Measurements from ENCODE around the gene CCR5AS.

The CCR5AS gene

DNA sequence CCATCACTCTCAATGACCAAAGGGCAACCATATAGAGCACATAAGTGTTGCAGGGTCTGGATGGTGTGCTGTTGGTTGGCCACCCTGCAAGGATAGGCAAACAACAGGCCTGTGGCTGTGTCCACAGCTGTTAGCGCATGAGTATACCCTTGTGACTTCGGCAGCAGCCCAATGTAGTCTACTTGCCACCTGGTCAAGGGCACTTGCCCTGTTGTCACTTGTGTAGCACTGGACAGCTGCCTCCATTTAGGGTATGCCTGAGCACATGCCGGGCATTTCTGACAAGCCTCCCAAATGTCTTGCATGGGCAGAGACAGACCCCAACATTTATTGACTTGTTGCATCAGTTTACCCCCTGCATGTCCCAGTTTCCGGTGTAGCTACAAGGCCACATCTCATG is 12.9 kb upstream of the CCR5AS start:
- DNase-seq (ENCODE audit: low spot score in 2 of 2): no peak
- Histone ChIP-seq H3K27me3 (ENCODE audit: low read depth) (no peaks in the 10 kb centered on the region), H3K36me3 (replicated peaks) (no peaks in the 10 kb centered on the region), H3K4me1 (no peaks in the 10 kb centered on the region), H3K4me3 (no peak overlapping the region), H3K9me3 (no peaks in the 10 kb centered on the region)
- in situ Hi-C loops (cut with MboI; ENCODE audit: low sequenced_read_pairs): no loop called here

DNA sequence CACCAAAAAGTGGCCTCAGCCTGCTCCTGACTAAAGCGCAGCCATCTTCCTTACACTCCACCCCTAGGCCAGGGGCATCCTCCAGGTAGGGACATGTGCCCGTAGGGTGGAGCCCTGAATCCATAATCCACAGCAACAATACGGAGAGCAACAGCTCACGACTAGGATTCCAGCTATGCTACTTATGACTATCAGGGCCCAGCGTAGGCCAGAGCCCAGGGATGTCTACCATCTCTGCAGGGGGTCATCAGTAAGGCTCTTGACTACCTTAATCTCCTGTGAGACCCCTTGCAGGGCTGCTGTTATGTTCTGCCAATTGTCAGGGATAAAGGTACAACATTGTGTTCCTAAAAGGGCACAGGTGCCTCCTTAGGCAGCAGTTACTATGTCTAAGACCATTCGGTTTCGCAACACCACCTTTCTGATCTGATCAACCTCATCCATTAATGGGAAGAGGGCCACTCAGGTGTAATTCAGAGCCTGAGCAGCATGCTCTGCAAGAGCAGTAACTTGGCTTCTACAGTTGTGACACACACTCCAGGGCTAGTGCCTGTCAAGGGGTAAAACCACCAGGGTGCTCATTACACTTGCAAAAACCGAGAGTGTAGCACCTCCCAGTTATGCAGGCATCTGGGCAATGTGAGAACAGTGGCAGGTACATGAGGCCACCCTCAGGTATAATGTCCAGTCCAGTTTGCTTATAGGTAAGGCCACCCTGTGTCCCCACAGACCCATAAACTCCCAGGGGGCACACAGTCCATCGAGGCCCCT is 11.2 kb upstream of the CCR5AS start:
- in situ Hi-C loops (cut with MboI; ENCODE audit: low sequenced_read_pairs): no loop called here

DNA sequence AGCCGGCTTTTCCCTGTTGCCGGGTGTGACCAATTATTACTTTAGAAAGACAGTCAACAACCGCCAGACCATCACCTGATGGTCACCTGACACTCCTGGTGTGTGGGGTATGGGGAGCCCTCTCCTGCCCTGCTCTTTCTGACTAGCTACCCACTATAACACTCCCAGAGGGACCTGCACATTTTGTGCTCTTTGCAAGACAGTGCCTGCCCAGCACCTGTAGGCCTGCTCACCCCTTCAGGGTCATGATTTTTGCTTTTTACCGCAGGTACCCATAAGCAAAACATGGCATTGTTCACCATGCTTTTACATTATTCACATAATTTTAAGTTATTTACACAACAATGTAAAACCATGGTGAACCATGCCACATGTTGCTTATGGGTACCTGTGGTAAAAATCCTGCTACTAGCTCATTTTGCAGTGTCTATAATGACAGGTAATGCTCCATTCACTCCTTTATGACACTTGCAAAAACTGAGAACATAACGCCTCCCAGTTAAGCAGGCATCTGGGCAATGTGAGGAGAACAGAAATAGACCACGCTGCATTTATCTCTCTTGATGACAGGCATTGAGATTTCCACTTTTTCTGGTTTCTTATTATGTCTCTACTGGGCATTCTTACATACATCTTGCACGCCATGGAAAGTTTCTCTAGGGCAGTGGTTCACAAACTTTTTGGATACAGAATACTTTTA is 10.1 kb upstream of the CCR5AS start:
- no peaks in the 10 kb centered on the region for H3K9me3 ChIP-seq
- no peaks in the 10 kb centered on the region for H3K27me3 ChIP-seq (ENCODE audit: low read depth)
- H3K4me1 ChIP-seq: no peaks in the 10 kb centered on the region
- H3K4me3 ChIP-seq: no peak overlapping the region
- no peak for DNase-seq (ENCODE audit: low spot score in 2 of 2)
- no peaks in the 10 kb centered on the region for H3K36me3 ChIP-seq (replicated peaks)
- in situ Hi-C loops (cut with MboI; ENCODE audit: low sequenced_read_pairs): no loop called here

More for the DNA sequence above, 11.2 kb upstream of the CCR5AS start:
- no peak for DNase-seq (ENCODE audit: low spot score in 2 of 2)
- Histone ChIP-seq H3K4me3 (no peak overlapping the region), H3K36me3 (replicated peaks) (no peaks in the 10 kb centered on the region), H3K9me3 (no peaks in the 10 kb centered on the region), H3K27me3 (ENCODE audit: low read depth) (no peaks in the 10 kb centered on the region), H3K4me1 (no peaks in the 10 kb centered on the region)

DNA sequence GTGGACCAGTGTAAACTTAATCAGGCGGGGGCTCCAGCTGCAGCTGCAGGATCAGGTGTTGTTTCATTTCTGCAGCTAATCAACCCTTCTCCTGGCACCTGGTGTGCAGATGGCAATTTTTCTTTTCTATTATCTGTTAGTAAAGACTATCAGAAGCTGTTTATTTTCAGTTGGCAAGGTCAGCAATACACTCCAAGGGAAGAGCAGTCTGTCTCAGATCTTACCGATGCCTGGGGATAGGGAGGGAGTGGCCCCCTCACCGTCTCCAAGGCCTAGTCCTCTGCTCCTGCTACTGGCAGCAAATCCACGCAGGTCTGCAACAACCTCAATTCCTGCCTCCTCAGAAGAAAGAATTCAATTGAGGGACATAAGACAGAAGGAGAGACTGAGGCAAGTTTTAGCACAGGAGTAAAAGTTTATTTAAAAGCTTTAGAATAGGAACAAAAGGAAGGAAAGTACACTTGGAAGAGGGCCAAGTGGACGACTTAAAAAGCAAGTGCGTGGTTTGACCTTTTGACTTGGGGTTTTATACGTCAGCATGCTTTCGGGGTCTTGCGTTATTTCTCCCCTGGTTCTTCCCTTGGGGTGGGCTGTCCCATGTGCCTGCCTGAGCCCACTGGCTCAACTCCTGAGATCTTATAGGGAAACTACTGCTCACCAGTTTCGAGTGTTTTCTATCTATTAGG is 9.4 kb upstream of the CCR5AS start:
- no peaks in the 10 kb centered on the region for H3K9me3 ChIP-seq
- DNase-seq (ENCODE audit: low spot score in 2 of 2): no peak
- in situ Hi-C loops (cut with MboI; ENCODE audit: low sequenced_read_pairs): no loop called here

DNA sequence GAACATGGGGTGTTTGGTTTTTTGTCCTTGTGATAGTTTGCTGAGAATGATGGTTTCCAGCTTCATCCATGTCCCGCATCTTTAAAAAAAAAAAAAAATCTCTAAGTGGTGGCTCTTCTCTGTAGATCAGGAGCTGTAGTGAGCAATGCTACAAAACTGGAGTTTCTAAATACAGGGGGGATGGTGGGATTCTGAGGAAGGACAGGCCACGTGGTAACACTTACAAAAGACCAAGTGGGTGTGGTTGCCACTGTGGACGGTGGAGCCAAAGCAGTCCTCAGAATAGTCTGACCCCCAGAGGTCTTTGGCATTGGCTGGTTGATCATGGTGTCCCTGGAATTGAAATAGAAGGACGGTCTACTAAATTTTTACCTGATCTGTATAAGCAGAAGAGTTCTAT is 7.9 kb upstream of the CCR5AS start:
- Histone ChIP-seq H3K9me3 (no peaks in the 10 kb centered on the region), H3K4me1 (no peaks in the 10 kb centered on the region), H3K4me3 (no peak overlapping the region), H3K36me3 (replicated peaks) (no peaks in the 10 kb centered on the region), H3K27me3 (ENCODE audit: low read depth) (no peaks in the 10 kb centered on the region)
- in situ Hi-C loops (cut with MboI; ENCODE audit: low sequenced_read_pairs): no loop called here
- DNase-seq (ENCODE audit: low spot score in 2 of 2): no peak

More for the DNA sequence above, 9.4 kb upstream of the CCR5AS start:
- no peaks in the 10 kb centered on the region for H3K27me3 ChIP-seq (ENCODE audit: low read depth)
- H3K4me1 ChIP-seq: no peaks in the 10 kb centered on the region
- H3K36me3 ChIP-seq (replicated peaks): no peaks in the 10 kb centered on the region
- no peak overlapping the region for H3K4me3 ChIP-seq

DNA sequence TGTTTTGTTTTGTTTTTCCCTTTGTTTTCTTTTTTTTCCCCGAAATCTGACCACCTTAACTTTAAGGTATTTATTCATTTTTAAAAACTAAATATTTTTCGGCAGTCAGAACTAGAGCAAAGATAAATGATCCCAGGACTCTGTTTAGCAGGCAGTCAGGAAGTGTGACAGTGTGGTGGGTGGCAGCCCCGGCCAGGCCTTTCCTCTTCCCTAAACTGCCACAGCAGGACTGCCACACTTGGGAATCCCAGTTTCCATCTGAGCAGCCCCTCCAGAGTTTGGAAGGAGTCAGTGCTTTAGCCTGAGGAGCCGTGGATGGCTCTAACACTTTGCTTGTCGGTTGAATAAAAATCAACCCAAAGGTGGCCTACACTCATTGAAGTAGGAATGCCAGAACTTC is 7.1 kb upstream of the CCR5AS start:
- Histone ChIP-seq H3K4me1 (no peaks in the 10 kb centered on the region), H3K36me3 (replicated peaks) (no peaks in the 10 kb centered on the region), H3K27me3 (ENCODE audit: low read depth) (no peaks in the 10 kb centered on the region), H3K4me3 (no peak overlapping the region), H3K9me3 (no peaks in the 10 kb centered on the region)
- in situ Hi-C loops (cut with MboI; ENCODE audit: low sequenced_read_pairs): no loop called here
- DNase-seq (ENCODE audit: low spot score in 2 of 2): no peak

DNA sequence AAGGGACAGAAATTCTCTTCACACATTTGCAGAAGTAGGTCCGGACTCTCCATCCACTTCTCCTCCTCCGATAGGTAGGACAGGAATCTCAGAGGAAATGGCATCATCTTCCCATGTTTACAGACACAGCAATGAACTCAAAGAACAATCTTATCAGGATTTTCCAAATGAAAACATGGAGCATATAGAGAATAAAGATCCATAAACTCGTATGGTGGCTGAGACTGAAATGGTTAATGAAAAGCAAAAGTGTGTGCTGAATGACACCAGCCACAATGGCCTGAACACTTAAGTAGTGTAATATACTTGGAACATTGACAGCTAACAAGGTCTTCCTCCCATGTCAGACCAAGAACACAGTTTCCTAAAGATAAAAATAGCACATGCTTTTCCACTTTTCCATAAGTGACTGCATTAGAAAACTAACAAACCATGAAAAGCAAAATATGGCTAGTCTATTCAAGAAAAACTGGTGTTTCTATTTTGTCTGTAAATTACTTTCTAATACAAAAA is 6.0 kb upstream of the CCR5AS start:
- no peak for DNase-seq (ENCODE audit: low spot score in 2 of 2)
- no peaks in the 10 kb centered on the region for H3K36me3 ChIP-seq (replicated peaks)
- no peak overlapping the region for H3K4me3 ChIP-seq
- H3K4me1 ChIP-seq: no peaks in the 10 kb centered on the region
- H3K9me3 ChIP-seq: no peaks in the 10 kb centered on the region
- in situ Hi-C loops (cut with MboI; ENCODE audit: low sequenced_read_pairs): no loop called here
- peaks cover 5% of the 10 kb centered on the region for H3K27me3 ChIP-seq (ENCODE audit: low read depth)

DNA sequence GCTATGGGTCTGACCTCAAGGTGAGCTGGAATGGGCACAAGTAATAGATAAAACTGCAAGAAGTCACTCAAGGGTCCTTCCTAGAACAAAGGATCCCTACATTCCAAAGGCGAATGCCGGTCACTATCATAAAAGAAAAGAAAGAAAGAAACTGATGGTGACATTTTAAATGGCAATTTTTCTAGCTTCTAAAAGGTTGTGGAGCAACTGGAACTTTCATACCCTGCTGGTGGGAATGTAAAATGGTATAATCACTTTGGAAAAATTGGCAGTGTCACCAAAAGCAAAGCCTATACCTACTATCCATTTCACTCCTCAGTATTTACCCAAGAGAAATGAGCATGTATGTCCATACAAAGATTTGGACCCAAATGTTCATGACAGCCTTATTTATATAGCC is 4.4 kb upstream of the CCR5AS start:
- H3K4me3 ChIP-seq: no peak overlapping the region
- H3K36me3 ChIP-seq (replicated peaks): no peaks in the 10 kb centered on the region
- peaks cover 11% of the 10 kb centered on the region for H3K27me3 ChIP-seq (ENCODE audit: low read depth)
- in situ Hi-C loops (cut with MboI; ENCODE audit: low sequenced_read_pairs): no loop called here
- DNase-seq (ENCODE audit: low spot score in 2 of 2): no peak
- no peaks in the 10 kb centered on the region for H3K9me3 ChIP-seq
- no peaks in the 10 kb centered on the region for H3K4me1 ChIP-seq

DNA sequence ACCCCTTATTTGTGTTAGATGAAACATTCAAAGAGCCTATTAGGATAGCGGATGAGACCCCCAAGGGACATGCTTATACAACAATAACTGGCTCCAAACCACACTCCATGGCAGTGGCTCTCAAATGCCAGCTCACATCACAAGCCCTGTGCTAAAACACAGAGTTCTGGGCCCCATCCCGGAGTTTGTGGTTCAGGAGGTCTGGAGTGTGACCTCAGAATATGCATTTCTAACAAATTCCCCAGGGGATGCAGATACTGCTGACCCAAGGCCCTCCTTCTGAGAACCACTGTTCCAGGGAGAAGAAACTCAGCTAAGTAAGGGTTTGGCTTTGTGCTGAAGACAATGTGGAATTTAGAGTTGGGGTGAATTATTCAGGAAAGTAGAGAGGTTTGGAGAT is 3.8 kb upstream of the CCR5AS start:
- Histone ChIP-seq H3K27me3 (ENCODE audit: low read depth) (peaks cover 15% of the 10 kb centered on the region), H3K36me3 (replicated peaks) (no peaks in the 10 kb centered on the region), H3K4me3 (no peak overlapping the region), H3K9me3 (no peaks in the 10 kb centered on the region), H3K4me1 (no peaks in the 10 kb centered on the region)
- DNase-seq (ENCODE audit: low spot score in 2 of 2): no peak
- in situ Hi-C loops (cut with MboI; ENCODE audit: low sequenced_read_pairs): no loop called here

DNA sequence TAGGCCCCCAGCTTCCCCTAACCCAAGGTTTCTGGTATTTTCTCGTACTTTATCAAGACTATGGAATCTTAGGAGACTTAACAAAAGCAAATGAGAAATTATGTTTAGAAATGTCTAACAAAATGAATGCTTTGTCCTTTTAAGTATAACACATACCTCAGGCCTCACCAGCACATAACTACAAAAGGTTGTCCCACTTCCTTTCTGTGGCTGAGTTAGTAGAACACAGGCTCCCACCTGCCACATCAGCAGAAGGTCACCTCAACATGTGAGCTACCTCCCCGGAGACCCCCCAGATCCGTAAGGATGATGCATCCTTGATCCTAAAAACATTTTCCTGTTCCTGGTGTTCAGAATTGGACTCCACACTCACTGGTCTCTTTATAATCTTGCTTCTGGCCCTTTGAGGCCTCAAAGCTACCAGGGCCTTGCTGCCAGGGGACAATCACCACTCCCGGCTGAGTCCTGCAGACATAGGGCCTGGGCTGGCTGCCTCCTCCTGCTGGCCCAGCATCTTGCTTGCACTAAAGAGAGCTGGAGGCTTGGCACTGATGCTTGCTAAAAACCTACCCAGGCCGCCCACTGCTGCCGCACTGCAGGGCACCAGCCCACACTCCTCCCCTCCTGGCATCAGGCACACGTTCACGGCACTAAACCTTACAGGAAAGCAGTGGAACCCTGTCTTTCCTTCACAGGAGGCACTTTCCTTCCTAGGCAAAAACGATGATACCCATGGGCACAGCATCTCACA is 3.0 kb upstream of the CCR5AS start:
- H3K4me3 ChIP-seq: no peak overlapping the region
- H3K9me3 ChIP-seq: no peaks in the 10 kb centered on the region
- peaks cover 15% of the 10 kb centered on the region for H3K27me3 ChIP-seq (ENCODE audit: low read depth)
- no peaks in the 10 kb centered on the region for H3K36me3 ChIP-seq (replicated peaks)
- no peak for DNase-seq (ENCODE audit: low spot score in 2 of 2)
- in situ Hi-C loops (cut with MboI; ENCODE audit: low sequenced_read_pairs): no loop called here
- H3K4me1 ChIP-seq: no peaks in the 10 kb centered on the region

DNA sequence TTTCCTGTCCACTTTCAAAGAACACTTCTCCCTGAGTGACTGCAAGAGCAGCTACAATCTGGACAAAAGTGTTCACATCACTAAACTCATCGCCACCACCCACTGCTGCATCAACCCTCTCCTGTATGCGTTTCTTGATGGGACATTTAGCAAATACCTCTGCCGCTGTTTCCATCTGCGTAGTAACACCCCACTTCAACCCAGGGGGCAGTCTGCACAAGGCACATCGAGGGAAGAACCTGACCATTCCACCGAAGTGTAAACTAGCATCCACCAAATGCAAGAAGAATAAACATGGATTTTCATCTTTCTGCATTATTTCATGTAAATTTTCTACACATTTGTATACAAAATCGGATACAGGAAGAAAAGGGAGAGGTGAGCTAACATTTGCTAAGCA is 2.0 kb upstream of the CCR5AS start:
- no peaks in the 10 kb centered on the region for H3K36me3 ChIP-seq (replicated peaks)
- H3K27me3 ChIP-seq (ENCODE audit: low read depth): peaks cover 15% of the 10 kb centered on the region
- no peak for DNase-seq (ENCODE audit: low spot score in 2 of 2)
- in situ Hi-C loops (cut with MboI; ENCODE audit: low sequenced_read_pairs): no loop called here
- H3K4me3 ChIP-seq: no peak overlapping the region
- no peaks in the 10 kb centered on the region for H3K9me3 ChIP-seq
- no peaks in the 10 kb centered on the region for H3K4me1 ChIP-seq

DNA sequence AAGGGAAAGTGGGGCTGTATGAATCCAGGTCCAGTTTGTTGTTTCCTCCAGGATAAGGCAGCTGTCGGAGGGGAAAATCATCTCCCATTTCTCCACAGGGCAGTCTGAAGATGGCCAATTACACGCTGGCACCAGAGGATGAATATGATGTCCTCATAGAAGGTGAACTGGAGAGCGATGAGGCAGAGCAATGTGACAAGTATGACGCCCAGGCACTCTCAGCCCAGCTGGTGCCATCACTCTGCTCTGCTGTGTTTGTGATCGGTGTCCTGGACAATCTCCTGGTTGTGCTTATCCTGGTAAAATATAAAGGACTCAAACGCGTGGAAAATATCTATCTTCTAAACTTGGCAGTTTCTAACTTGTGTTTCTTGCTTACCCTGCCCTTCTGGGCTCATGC is 1.1 kb upstream of the CCR5AS start:
- Histone ChIP-seq H3K9me3 (no peaks in the 10 kb centered on the region), H3K36me3 (replicated peaks) (no peaks in the 10 kb centered on the region), H3K4me3 (no peak overlapping the region), H3K4me1 (no peaks in the 10 kb centered on the region), H3K27me3 (ENCODE audit: low read depth) (peaks cover 15% of the 10 kb centered on the region)
- DNase-seq (ENCODE audit: low spot score in 2 of 2): no peak
- in situ Hi-C loops (cut with MboI; ENCODE audit: low sequenced_read_pairs): no loop called here

DNA sequence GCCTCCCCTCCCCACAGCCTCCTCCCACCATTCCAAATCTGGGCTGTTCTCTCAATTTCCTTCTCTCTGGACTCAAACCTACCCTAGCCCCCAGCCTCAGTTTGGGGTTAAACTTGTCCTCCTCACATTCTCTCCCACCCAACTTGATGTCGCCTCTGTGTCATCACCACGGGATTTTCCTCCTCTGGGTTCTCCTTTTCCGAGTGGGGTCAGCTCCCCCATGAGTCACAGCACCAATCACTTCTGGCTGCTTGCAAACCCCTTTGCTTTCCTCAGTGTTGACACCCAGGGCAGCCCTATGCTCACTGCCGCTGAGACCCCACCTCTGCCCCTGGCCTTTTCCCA is 451 bp downstream of the CCR5AS start:
- H3K9me3 ChIP-seq: no peaks in the 10 kb centered on the region
- H3K4me1 ChIP-seq: no peaks in the 10 kb centered on the region
- peaks cover 15% of the 10 kb centered on the region for H3K27me3 ChIP-seq (ENCODE audit: low read depth)
- H3K4me3 ChIP-seq: no peak overlapping the region
- DNase-seq (ENCODE audit: low spot score in 2 of 2): no peak
- in situ Hi-C loops (cut with MboI; ENCODE audit: low sequenced_read_pairs): no loop called here
- no peaks in the 10 kb centered on the region for H3K36me3 ChIP-seq (replicated peaks)
